Measurements from ENCODE around the gene GPR37.

The GPR37 gene

DNA sequence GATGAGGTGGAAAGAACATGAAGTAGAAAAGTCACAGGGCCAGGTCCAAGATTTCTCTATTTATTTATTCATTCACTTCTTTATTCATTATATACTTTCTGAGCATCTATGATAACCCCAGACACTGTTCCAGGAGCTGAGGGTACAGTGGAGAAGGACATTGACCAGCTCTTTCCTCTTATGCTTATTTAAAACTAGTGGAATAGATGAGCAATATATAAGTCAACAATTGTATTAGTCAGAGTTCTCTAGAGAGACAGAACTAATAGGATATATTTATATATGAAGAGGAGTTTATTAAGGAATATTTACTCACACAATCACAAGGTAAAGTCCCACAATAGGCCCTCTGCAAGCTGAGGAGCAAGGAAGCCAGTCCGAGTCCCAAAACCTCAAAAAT is 15.0 kb upstream of the GPR37 start:
- DNase-seq (ENCODE audit: low read depth) = no peak

DNA sequence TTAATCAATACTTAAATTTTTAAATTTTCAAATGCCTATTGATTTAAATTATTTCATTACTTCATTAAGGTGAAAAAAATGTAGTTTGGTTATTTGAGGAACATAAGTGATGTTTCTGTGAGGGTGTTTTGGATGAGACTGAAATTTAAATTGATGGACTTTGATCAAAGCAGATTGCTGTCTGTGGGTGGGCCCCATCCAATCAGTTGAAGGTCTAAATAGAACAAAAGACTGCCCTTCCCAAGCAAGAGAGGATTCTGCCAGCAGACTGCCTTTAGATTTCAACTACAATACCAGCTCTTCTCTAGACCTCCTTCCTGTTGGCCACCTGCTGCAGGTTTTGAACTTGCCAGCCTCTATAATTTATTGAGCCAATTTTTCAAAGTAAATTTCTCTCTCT is 14.5 kb upstream of the GPR37 start:
- DNase-seq (ENCODE audit: low read depth) = no peak

DNA sequence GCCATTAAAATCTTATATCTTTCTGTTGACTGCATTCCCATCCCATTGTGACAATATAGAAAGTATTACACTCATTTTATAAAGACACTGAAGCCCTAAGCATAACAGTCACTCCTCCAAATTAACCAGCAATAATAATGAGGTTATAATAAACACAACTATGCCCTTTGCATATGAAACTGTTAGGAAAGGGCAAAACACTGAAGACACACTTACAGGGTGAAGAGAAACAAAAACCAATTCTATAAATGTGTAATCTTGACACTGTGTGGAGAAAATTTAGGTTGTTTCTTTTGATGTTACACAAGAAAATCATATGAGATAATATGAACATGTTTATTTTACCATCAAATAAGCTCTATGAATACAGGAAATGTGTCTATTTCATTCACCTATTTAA is 14.0 kb upstream of the GPR37 start:
- no peak for DNase-seq (ENCODE audit: low read depth)

DNA sequence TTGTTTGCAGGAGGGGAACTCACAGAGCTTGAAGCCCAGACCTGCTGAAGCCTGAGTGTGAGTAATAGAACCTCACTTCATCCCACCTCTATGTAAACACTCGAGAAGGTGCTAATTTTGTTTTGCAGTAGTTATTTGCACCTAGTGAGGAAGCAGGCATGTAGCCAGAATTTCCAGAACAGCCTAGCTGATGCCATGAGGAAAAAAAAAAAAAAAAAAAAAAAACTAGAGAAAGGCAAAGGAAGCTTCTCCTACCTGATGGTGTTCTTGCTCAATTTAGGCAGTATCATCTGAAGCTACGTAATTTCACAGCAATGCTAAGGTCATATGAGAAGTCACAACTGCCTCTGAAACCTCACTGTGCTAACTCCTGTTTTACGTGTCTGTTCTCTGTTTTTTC is 13.6 kb upstream of the GPR37 start:
- DNase-seq (ENCODE audit: low read depth) = no peak

DNA sequence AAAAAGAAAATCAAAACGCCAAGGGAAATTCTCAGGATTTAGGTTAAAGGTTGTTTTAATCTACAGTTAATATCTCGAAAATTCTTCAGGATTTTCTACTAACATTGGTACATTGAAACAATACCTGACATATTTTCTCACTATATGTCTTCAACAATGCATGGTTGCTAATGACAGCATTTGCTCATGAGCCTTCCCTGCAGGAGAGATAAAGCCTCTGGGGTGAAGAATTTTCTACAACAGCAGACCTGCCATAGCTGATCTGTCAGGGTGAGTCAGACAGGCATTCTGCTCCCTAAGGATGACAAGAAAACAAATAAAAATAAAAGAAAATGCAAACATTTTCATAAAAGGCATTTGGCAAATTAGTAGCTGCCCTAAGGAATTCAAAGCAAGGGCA is 11.7 kb upstream of the GPR37 start:
- no peak for DNase-seq (ENCODE audit: low read depth)

DNA sequence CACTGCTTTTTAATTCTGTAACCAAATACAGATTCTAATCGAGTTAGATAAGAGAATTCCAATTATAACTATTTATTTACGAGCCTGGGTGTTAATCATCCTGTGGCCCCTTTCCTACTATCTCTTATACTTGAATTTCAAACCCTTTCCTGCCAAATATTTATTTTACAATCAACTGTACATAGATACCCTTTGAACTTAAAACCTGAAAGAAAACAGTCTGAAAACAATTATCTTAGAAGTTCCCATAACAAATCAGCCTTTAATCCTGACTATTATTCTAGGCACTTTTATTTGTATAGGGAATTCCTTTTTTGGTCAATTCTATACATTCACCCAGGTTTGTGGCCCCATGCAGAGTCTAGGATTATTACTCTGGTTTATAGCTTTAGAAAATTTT is 10.6 kb upstream of the GPR37 start:
- no peak for DNase-seq (ENCODE audit: low read depth)

DNA sequence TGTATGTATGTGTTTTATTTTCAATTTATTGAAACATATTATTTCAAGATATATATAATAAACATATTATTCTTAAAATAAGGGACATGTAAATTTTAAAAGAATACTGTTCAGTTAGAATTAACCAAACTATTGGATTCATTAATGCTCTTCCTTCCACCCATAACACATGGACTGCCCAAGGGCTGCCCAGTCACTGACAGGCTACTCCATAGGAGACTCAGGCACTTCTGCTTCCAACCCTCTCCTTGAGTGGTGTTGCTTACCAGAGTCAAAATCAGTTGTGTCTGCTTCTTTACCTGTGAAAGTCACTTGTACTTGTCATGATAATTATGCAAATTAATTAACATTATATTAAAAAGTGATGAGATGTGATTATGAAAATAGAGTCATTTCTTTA is 9.8 kb upstream of the GPR37 start:
- DNase-seq (ENCODE audit: low read depth) = no peak

DNA sequence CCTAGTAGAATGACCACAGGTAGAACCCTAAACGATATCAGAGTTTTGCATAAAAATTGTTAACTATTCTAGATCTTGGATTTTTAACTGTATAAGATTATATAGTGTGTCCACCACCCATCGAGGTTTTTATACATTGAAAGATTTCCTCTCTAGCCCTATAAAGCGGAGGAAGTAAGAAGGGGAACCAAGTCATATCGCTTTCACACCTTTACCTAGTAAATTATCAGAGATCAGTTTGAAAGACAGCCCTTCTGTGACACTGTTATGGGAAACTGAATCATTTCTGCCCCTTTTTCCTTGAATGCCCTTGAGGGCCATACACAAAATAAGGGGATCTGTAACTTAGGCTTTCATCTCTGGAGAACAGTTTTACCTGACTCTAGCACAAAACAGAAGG is 8.3 kb upstream of the GPR37 start:
- no peak for DNase-seq (ENCODE audit: low read depth)

DNA sequence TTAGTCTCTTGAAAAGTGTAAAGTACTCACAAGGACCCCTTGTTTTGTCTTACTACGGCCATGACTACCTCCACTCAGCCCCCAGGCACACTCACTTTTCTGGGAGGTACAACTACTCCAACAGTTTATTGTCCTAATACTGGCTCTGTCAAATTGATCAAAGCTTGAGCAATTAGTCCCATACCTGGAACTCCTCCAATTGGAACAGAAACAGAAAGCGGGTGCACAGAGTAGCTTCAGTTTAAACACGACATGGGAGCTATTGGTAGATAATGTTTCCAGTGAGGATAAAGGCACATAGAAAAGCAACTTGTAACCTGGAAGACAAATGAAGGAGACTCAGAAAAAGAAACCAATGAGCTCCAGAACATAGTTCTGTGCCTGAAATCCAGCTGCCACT is 7.7 kb upstream of the GPR37 start:
- no peak for DNase-seq (ENCODE audit: low read depth)

DNA sequence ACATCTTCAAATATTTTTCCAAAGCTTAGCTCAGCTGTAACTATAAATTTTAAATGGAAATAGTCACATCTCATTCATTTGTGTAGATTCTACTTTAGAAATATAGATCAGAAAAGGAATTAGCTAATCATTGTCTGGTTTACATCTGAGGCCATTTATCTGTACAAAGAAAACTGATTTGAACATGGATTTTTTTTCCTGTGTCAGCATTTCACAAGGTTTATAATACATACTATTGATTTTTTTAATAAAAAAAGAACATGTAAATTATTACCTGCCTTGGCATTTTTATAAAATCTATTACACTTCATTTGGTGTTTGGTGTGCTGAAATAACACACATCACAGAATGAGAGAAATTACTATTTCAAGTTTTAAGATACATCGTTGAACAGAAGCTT is 3.5 kb upstream of the GPR37 start:
- DNase-seq (ENCODE audit: low read depth) = no peak

DNA sequence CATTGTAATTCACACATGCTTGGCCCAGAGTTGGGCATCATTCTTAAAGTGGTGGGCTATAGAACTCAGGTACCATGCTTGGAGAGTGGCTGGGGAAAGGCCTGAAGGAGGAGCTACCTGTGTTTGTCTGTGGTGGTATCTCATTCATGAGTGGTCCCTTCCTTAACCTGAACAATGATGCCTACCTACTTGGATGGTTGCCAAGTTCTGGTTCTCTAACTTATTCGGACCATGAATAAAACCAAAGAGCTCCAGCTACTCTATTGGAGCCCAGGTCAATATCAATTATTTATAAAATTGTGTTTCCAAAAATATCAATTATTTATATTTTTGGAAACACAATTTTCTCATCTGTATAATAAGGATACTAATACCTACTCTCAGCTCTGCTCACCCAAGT is 2.9 kb upstream of the GPR37 start:
- DNase-seq (ENCODE audit: low read depth) = no peak

DNA sequence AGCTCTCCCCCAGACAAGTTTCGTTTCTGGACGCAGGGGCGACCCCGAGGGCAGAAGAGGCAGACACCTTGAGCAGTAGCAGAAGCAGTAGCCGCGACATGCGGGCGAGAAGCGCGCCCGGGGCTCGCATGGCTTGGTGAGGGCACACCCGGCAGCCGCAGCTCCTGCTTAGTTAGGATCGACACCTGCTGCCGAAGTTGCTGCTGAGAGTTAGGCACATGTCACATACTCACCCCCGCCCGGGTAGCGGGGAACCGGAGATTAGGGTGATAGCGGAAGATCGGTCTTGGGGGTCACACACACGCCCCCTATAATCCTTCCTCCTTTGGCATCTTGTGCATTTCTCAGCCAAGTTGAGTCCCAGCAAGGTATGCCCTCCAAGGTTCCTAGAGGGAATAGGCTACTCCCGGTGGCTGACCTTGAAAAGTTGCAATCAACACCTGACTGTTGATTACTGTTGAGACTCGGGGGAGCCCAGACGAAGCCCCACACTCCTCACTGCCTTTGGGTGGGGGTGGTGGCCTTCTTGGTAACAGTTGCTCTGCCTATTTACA is 668 bp downstream of the GPR37 start:
- peak; percentile 13 for DNase-seq (ENCODE audit: low read depth)

DNA sequence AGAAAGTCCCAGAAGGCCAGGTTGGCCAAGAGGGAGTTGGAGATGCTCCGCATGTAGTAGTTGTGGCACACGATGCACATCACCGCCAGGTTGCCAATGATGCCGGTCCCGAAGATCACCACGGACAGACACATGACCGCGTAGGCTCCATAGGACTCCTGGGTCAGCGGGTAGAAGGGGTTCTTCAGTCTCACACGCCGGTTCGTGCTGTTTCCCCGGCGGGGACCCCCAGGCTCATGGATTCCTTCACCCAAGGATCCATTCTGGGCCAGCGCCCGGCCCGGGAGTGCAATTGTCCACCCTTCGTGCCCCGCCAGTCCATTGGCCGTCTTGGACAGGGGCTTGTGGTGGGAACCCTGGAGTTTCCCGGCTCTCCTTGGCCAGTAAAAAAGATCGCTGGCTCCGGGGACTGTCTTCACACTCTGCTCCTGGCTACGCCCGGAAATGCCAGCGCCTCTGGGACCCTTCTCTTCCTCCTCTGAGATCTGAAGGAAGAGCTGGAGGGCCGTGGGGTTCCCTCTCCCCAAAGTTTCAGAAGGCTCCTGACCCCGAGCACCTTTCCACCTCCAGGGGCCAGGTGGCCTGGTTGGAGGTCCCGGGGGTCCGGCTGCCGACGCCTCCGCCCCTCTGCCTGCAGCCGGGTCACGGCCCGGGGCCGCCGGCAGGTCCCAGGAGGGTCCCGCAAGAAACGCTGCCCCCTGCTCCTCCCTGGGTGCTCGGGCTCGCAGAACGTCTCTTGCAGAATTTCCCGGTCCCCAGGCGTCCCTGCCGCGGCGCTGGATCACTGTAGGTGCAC is 1.3 kb downstream of the GPR37 start:
- DNase-seq (ENCODE audit: low read depth) = no peak

DNA sequence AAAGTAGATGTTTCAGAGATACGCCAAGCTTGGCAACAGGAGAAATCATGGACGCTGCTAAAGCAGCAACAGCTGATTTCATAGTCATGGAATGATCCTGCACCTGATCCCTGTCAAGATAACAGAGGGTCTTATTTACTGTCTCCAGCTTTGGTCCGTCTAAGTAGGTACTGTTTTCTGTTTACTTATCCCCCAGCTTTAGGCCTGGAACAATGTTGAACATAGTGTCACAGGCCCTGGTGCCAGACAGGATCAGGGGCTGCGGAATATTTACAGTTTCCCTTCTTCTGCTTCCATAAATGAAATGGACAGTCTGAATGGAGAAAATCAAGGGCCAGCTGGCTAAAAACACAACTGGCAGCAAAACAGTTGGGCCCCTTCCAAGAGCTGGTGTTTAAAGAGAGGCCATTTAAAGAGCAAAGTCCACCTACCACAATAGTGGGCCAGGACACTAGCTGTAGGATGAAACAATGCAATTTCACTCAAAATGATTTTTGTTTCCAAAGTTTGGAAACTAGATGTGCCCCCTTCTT is 2.9 kb downstream of the GPR37 start:
- no peak for DNase-seq (ENCODE audit: low read depth)

DNA sequence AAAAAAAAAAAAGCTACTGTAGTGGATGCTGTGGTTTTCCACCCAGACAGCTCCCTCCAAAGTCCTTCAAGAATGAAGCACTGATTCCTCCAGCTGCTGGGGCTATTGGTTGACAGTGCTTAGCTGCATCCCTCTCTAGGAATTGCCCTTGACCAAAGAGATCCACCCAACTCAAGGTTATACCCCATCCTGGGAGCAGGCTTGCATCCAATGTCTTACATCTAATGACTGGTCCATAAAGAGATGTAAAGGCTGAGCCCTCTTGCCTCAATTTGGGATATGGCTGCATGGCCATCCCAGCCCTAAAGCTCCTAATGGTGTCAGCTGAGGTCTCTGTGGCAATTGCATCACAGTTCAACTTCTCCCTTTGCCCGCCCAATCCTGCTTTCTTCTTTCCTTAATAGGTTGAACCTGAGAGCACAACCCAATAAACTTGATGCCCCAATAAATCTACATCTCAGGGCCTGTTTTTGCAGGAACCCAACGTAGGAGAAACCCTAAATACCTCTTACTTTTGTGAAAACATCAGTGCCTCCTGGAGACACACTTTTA is 4.4 kb downstream of the GPR37 start:
- no peak for DNase-seq (ENCODE audit: low read depth)

DNA sequence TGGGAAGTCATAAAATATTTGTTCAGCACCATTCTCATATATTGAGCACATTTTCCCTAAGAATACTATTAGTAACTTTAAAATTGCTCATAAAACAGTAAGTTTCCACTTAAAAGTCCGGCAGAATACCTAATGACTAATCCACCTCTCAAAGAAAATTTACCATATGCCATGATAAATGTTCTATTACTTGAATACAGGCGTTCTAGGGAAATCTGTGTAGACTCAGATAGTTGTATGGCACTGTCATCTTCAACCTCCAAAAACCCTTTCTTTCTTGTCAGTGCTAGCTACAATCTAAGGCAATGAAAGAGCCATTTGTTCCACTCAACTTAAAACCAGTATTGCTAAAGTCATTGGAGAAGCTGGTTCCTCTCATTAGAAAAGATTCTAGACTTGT is 7.3 kb downstream of the GPR37 start:
- no peak for DNase-seq (ENCODE audit: low read depth)

DNA sequence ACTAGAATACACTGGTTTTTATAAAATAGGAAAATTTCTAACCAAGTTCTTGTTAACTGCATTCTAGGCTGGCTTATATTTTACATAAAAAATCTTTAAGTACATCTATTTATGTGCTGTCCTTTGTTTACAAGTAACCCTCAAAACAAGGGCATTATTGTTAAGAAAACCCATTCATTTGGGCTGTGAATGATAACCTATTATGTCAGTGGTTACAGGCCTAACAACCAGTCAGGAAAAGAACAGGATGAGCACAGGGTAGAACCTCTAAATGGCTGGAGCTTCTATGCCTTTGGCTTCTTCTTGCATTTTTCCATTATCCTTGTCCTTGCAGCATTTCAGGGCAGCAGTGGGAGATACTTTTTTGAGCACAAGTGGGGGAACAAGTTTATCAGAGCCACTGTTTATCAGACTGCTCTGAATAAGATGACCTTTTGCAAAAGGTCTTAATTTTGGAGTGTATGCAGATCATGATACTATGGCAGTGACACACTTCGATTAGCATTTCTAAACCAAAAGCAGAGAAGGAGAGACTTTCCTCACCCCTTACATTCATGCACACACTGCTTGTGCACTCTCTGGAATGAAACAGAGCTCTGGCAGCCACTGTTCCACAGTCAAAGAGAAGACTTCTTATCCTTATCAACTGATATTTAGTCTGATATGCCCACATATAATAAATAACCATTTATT is 10.9 kb downstream of the GPR37 start:
- no peak for DNase-seq (ENCODE audit: low read depth)

DNA sequence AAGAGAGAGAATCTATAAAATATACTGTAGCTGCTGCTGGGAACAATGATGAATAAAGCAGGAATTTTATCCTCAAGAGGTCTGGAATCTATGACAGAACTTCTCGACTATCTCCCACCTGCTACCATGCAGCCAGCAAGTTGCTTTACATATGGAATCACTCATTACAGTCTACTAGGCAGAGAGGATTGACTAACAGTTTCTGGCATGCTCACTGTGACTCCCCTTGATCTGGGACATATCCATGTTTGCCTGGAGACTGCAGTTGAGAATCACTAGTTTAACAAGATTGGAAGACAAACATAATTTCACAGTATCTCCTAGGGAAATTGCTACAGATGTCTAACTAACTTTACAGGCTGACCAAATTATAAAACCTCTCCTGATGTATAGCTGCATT is 13.3 kb downstream of the GPR37 start:
- no peak for DNase-seq (ENCODE audit: low read depth)

DNA sequence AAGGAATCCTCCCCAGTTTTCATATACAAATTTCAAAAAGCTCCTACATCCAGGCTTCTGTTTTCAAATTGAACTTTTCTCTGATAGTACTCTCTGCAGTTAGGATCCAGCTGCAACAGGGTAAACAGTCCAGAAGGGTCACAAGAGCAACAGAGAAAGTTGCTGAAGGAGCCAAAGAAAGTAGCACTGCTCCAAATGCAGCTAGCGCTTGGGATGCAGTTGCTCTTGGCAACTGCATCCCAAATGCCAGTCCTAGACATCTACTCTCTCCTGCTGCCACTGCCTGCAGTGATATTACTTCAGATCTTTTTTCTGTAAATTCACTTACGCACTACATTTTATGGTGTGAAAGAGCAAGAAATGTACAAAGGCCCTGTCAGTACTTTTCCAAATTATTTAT is 14.6 kb downstream of the GPR37 start:
- DNase-seq (ENCODE audit: low read depth) = no peak

DNA sequence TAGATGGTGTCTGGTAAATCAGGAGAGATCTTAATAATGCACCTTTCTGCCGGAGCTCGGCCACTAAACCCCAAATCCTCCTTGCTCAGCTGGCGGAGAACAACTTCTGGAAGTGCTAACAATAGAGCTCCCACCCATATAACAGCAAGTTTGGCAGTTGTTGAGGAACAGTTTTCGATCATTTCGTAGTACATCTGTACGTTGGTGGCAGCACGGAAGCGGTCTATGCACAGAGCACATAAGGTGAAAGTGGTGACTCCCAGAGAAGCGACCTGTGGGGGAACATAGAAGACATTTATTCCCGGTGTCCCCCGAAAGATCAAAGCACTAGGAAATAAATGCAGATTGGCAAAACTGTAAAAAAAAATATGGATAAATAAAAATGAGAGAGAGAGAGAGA is 18.5 kb downstream of the GPR37 start:
- DNase-seq (ENCODE audit: low read depth) = no peak

DNA sequence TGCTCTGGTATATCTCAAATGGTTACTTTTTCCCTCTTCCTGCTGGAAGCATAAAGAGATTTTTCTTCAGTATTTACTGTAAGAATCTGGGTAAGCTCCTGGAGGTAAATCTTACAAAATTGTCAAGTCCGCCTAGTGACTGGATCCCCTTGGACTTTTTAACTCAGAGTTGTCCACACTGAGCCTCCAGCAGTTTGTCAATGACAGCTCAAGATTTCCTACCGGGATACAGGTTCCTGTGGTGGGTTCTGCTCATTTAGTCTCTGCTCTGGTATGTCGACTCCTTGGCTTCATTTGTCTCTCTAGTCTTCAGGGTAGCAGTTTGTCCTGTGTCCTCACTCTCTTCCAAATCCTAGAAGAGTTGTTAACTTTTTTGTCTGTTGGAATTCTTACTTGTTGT is 27.0 kb downstream of the GPR37 start:
- DNase-seq (ENCODE audit: low read depth) = no peak

DNA sequence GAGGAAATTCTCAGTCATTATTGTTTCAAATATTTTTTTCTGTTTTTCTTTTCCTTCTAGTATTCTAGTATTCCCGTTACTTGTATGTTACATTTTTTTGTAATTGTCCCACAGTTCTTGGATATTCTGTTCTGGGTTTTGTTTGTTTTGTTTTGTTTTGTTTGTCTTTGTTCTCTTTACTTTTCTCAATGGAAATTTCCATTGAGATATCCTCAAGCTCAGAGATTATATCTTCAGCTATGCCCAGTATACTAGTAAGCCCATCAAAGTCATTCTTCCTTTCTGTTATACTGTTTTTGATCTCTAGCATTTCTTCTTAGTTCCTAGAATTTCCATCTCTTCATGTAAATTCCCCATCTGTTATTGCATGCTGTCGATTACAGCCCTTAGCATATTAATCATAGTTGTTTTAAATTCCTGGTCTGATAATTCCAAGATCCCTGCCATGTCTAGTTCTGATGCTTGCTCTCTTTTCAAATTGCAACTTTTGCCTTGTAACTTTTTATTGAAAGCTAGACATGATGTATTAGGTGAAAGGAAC is 27.8 kb downstream of the GPR37 start:
- DNase-seq (ENCODE audit: low read depth) = no peak

DNA sequence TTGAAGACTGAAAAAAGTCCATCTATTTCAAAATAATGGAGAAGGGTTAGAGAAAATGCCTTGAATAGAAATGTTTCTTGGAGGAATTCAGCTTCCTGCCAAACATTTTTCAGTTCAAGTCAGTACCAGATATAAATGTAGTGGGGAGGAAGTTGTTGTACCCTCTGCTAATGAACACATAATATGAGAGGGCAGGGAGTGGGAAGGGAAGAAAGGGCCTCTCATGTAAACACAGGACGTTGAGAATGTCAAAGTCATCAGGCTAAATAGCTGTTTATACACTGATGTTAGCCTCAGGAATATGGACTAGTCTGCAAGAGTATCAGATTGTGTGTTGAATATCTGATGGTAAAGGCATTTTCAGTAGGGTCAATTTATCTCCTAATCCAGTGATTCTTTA is 37.0 kb downstream of the GPR37 start:
- no peak for DNase-seq (ENCODE audit: low read depth)

Data from ELR (cell line).